ENCODE results near the gene OR8U1.
"Not testable (repeated sequence)": the region's sequence is repeated elsewhere in the genome, so short reads cannot be mapped to it uniquely, and the experiment has no call there.

Gene OR8U1

GRCh38 chr11:56375324-56375723 is at the start of gene OR8U1:
Gene OR8U1, plus strand, starts transcription at chr11:56375624. Its CDS starts 0 bp downstream, at chr11:56375624.
- DNase-seq = no peak

GRCh38 chr11:56331861-56332491 is 43.4 kb upstream of the OR8U1 start:
- DNase-seq = no peak

- no peak for DNase-seq
These were observed 42.3 kb upstream of the OR8U1 start for GRCh38 chr11:56333156-56333555.

GRCh38 chr11:56340289-56340688 is 35.1 kb upstream of the OR8U1 start:
- DNase-seq = no peak

- DNase-seq = no peak
These were observed 29.7 kb upstream of the OR8U1 start, which contains the start of gene OR8K1 for GRCh38 chr11:56345739-56346138. Gene OR8K1, plus strand, starts transcription at chr11:56346039. Its CDS starts 0 bp downstream, at chr11:56346039.

GRCh38 chr11:56353991-56354390 is 21.4 kb upstream of the OR8U1 start, which contains the start of gene OR8J1:
Gene OR8J1, plus strand, starts transcription at chr11:56354291. Its CDS starts 5,956 bp downstream, at chr11:56360247.
- no peak for DNase-seq

GRCh38 chr11:56380120-56380519 is 4.7 kb downstream of the OR8U1 start:
- no peak for DNase-seq

- DNase-seq = no peak
These were observed 19.0 kb downstream of the OR8U1 start for GRCh38 chr11:56394381-56394780.

- no peak for DNase-seq
These were observed 20.6 kb downstream of the OR8U1 start for GRCh38 chr11:56396047-56396446.

GRCh38 chr11:56401858-56402461 is 26.5 kb downstream of the OR8U1 start:
- not testable (repeated sequence) for DNase-seq

- DNase-seq = no peak
These were observed 29.0 kb downstream of the OR8U1 start for GRCh38 chr11:56404393-56404792.

- DNase-seq = no peak
These were observed 35.4 kb downstream of the OR8U1 start for GRCh38 chr11:56410801-56411200.

- DNase-seq = no peak
These were observed 37.0 kb downstream of the OR8U1 start, which contains the start of gene OR5AL1 for GRCh38 chr11:56412396-56412795. Gene OR5AL1, plus strand, starts transcription at chr11:56412696.
